Testis (tissue), 2 donors: Measurements from ENCODE around the gene CFAP46.

Experiments
- CTCF ChIP-seq, 3 experiments: fragments of 450-650 bp in 2 of 3; fragments of 200-600 bp in 1 of 3; sonication (generic) in 1 of 3; IDR thresholded peaks; one replicate each; pipeline ENCODE4 v1.5.1; 2016 to 2019; ENCODE audit warnings: antibody characterized with exemption in 3 of 3, mild to moderate bottlenecking in 2 of 3, moderate library complexity in 1 of 3
- POLR2A ChIP-seq: fragments of 450-650 bp; IDR thresholded peaks from one replicate; pipeline ENCODE4 v1.6.1; 2017; ENCODE audit warnings: antibody characterized with exemption, mild to moderate bottlenecking, moderate library complexity

- TF ChIP-seq CTCF (IDR thresholded peaks at IDR 0.05) (no peak), POLR2A (no peak)
These were observed 124.6 kb downstream of the CFAP46 start for GRCh38 chr10:132817701-132818211.
